Choroid plexus epithelial cell (primary cell): ENCODE results near the gene SCGB3A2.

Experiments used
- DNase-seq: peaks from one replicate; pipeline ENCODE4 v3.0.0-alpha.2; 2010; ENCODE audit warnings: low read depth
- H3K4me3 ChIP-seq: 2 replicates; pipeline ENCODE4 v1.5.1; 2011; ENCODE audit warnings: low read depth, mild to moderate bottlenecking, control low read depth, low read length, moderate library complexity
- TF ChIP-seq, protein P1 (sequence below): conservative IDR thresholded peaks from 2 replicates; pipeline ENCODE4 v1.5.1; 2011; ENCODE audit warnings: low read depth, mild to moderate bottlenecking, control low read depth, inconsistent platforms, low read length, moderate library complexity

SCGB3A2 gene

DNA sequence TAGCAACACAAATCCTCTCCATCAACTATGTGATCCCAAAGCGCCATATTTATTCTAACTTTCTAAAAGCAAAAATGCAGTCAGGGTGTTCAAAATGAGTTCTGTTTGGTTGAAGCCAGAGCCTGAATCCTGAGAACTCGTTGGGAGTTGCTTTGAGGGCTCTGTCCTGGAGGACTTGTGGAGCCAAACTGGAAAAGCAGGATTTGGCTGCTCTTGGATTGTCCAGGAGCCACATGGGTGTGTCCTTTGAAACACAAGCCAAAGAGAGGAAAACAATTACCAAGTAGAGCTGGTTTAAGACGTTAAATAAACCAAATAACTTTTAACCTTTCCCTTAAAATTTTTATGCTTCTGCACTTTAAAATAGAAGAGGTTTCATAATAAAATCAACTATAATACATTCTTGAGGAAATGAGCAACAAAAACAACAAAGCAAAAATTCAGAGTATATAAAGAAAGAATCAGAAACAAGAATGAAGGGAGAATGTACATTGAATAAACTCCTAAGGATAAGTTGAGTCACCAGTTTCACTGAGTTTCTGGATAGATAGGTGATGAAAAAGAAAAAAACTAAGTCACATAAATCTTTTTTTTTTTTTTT lies 14.3 kb downstream of the SCGB3A2 start:
- H3K4me3 ChIP-seq: no peak overlapping the region
- no peak for DNase-seq
- TF ChIP-seq, protein P1, sequence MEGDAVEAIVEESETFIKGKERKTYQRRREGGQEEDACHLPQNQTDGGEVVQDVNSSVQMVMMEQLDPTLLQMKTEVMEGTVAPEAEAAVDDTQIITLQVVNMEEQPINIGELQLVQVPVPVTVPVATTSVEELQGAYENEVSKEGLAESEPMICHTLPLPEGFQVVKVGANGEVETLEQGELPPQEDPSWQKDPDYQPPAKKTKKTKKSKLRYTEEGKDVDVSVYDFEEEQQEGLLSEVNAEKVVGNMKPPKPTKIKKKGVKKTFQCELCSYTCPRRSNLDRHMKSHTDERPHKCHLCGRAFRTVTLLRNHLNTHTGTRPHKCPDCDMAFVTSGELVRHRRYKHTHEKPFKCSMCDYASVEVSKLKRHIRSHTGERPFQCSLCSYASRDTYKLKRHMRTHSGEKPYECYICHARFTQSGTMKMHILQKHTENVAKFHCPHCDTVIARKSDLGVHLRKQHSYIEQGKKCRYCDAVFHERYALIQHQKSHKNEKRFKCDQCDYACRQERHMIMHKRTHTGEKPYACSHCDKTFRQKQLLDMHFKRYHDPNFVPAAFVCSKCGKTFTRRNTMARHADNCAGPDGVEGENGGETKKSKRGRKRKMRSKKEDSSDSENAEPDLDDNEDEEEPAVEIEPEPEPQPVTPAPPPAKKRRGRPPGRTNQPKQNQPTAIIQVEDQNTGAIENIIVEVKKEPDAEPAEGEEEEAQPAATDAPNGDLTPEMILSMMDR: no peak

DNA sequence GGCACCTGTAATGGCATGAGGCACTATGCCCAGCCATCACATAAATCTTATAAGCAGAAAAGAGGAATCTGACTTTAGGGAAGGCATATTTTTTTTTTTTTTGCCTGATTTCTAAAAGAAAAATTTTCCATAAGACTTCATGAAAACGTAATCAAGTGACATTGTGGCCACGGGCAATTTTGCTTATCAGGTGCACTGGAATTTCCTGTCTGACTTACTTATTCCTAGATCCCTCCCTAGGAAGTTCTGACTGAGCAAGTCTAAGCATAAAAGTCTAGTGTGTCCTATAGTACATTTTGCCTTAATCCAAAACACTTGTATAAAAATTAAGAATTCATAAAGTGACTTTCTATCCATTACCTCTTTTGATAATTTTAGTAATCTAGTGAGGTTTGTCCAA lies 15.3 kb downstream of the SCGB3A2 start:
- no peak for DNase-seq
- no peak overlapping the region for H3K4me3 ChIP-seq
- TF ChIP-seq, protein P1: no peak

DNA sequence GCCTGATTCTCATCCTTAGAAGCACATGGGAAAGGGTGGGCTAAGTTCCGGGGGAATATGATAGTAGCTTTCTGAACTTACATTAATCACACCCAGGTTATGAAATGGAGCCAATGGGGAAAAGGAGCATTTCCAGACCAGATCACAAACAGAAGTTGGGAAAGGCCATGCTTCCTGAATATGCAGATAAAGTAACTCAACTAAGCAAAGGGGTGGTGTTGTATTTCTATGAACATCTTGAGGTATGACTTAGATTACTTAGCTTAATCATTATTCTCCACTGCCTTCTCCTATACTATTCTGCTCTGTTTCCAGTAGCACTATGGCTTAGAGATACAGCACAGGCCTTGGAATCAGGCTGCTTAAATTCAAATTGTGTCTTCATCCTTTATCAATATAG lies 17.4 kb downstream of the SCGB3A2 start:
- TF ChIP-seq, protein P1: no peak
- no peak overlapping the region for H3K4me3 ChIP-seq
- no peak for DNase-seq

DNA sequence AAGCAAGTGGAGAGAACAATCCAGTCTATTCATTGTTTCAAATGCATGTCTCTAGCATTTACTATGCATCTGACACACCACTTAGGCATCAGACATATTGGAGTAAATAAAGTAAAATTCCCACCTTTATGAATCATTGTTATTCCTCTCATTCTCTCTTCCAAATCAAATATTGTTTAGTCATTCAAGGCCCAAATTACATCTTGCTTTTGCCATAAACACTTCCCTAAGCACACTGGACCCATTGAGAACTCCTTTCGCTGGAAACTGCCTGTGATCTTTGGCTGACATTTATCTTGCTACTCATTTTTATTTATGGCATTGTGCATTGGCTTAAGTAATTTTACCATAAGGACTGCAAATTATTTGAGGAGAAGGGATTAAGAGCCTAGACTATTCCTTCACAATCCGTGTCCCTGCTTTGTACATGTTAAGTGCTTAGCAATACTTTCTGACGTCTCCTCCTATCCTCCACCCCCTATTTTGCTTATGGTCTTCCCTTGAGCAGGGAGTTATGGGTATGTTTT lies 20.4 kb downstream of the SCGB3A2 start:
- TF ChIP-seq, protein P1: no peak
- no peak for DNase-seq
- no peak overlapping the region for H3K4me3 ChIP-seq

DNA sequence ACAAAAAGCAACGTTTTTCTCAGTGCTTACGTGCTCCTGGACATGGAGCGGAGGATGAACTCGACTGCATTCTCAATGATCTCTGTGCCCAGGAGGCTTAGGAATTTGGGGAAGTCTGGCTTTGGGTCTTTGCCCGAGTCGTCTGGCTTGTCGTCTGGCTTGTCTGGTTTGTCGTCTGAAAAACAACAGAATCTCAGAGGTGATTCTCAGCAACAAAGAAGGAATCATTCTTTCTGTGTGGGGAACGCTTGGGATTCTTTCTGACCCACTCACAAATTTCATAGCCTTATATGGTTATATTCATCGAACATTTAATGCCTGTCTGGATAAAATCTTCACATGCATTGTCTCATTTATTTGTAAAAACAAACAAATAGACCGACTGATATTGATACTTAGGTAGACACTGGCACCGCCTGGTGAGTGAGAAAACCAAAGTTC lies 23.1 kb downstream of the SCGB3A2 start:
- DNase-seq: peak; percentile 17
- TF ChIP-seq, protein P1: no peak
- no peak overlapping the region for H3K4me3 ChIP-seq

DNA sequence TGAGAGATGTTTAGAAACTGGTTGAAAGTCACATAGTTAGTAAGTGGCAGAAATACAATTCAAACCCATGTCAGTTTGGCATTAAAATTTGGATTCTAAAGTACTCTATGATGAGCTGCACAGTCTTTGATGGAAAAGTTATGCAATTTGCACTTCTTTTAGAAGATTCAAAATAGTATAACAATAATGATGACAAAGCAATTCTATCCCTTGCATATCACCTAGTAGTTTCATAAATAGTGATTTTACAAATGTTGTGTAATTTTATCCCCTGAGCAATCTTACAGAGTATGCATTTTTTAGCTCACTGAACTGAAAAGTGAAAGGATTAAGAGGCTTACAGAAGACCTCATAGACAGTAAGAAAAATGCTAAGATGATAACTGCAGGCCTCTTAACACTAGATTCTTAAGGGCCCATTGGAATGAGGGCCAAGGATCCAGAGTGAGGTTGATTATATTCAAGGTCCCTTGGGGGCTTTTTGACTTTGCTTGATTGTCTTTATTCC lies 24.2 kb downstream of the SCGB3A2 start:
- H3K4me3 ChIP-seq: no peak overlapping the region
- TF ChIP-seq, protein P1: no peak
- peak; percentile 28 for DNase-seq

DNA sequence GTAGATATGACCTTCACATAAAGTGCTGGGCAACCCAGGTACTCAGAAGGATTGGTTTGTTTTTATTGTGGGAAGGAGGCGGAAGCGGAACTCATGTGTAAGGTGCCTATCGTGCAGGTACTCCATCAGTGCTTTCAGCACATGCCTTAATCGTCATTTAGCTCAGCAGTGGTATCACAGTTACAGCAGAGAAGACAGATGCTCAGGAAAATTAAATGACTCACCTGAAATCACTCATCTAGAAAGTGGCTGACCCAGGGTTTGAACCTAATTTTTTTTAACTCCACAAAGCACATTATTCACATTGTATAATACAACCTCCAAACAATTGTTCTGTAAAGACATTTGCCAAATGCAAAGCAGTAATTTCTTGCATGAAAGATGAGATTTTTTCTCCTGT lies 25.6 kb downstream of the SCGB3A2 start:
- TF ChIP-seq, protein P1: no peak
- DNase-seq: no peak

More for the DNA sequence above, 25.6 kb downstream of the SCGB3A2 start:
- H3K4me3 ChIP-seq: no peak overlapping the region
